Measurements from ENCODE around the gene SLC22A1.

SLC22A1 gene

DNA sequence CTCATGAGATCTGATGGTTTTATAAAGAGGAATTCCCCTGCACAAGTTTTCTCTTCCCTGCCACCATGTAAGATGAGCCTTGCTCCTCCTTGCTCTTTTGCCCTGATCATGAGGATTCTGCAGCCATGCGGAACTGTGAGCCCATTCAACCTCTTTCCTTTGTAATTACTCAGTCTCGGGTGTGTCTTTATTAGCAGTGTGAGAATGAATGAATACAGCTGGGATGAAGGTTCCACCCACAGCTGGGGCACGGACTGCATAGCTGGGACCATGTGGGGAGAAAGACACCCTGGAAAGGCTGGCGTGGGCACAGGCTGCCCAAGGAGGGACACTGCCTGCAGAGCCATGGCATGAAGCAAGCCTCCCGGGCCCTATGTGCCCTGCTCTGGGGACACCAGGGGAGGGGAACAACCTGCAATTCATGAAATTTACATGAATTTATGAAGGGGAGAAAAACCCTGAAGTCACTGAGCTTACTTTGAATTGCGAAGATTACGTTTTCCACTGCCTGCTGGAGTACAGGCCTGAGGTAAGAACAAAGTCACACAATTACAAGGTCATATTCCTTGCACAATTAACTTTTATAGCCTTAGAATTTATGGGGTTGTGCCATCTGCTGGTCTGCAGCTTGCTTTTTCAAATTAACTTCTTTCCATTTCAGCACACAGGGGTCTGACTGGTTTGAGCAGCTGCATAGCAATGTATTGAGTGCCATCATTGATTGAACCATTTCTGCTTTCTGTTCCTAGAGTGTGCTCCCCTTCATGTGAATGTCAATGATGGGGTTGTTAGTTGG lies 46.2 kb downstream of the SLC22A1 start:
- in situ Hi-C loops (cut with HindIII; ENCODE audit: low sequenced_read_pairs), result no loop called here

DNA sequence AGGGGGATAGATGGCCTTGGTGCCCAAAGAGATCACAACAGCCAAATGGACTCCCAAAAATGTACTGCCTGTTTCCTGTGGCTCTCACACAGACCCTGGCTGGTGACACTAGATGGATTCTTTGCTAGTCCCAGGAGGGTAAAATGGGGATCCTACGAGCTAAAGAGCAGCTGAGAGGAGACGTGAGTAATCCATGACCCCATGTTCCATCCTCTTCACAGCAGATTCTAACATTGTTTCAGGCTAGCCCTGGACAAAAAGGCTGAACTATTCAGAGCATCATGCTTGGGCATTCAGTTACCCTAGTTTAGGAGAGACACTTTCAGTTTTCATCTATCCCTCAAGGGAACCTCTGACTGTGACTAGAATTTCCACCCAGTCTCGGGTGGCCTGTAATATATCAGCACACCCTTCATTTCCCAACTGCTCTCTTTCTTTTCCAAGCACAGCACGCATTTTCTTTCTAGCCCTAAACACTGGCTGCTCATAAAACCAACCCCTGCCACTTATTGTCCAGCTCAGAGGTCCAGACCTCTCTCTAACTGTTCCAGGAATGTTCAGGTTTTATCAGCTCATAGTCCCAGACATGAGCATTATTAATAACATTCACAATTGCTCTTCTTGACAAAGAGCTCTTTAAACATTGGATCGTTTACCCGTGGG lies 48.5 kb downstream of the SLC22A1 start:
- in situ Hi-C loops (cut with HindIII; ENCODE audit: low sequenced_read_pairs), result no loop called here

DNA sequence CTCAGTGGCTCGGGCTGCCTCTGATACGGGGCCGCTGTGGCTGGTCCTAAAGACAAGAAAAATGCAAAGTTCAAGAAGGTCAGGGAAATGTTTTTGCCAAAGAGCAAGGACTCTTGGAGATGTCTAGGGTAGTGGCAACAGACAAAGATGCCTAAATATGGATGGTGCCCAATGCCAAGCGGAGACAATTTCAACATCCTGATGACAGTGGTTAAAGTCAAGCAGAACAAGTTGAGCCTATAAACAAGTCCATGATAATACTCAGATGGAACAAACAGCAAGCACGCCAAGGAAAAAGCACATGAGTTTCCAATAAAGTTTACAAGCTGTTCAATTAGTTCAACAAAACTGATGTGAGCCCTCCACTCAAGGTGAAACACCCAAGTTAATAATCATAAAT lies 51.1 kb downstream of the SLC22A1 start:
- in situ Hi-C loops (cut with HindIII; ENCODE audit: low sequenced_read_pairs), result no loop called here

DNA sequence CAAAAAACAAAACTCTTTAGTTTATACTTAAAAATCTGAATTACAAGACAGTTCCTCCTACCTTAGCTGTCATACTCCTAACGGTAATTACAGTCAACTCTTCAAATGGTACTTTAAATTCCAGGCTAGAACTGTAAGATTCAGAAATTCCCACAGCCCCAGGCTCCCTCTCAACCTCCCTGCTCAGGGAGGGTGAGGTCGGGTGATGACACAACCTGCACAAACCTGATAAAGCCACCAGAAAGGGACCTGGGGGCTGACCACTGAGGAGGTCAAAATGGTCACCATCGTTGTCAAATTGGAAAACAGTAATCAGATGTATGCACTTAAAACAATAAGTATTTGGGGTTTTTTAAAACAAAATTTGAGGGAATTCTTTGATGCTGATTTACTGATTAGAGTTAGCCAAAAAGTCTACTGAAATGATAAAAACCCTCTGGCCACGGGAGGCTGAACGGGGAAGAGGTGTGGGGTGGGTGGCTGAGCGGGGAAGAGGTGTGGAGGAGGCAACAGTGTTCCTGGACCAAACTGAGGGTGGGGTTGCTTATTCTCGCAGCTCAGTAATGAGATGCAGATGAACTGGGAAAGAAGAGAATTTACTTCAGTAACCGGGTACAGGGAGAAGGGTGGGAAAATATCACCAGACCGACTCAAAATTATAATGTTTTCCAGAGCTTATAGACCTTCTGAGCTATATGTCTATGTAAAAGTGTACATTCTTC lies 52.4 kb downstream of the SLC22A1 start:
- in situ Hi-C loops (cut with HindIII; ENCODE audit: low sequenced_read_pairs), result no loop called here

DNA sequence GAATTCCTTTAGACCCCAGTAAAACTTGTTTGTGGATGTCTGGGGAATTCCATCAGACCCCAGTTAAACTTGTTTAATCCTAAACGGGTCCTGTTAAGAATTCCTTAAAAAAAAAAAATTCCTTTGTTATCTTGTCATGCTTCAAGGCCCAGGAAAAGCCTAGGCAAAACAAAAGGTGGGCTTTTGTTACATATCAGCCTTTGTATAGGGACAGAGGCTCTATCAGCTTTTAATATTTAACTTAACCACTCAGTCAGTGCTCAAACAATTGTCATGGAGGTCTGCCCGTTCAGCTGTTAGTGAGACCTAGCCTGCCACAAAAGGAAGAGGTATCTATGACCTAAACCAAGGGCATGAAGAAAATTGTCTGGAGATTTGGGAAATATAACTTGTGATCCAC lies 53.1 kb downstream of the SLC22A1 start:
- in situ Hi-C loops (cut with HindIII; ENCODE audit: low sequenced_read_pairs), result no loop called here

DNA sequence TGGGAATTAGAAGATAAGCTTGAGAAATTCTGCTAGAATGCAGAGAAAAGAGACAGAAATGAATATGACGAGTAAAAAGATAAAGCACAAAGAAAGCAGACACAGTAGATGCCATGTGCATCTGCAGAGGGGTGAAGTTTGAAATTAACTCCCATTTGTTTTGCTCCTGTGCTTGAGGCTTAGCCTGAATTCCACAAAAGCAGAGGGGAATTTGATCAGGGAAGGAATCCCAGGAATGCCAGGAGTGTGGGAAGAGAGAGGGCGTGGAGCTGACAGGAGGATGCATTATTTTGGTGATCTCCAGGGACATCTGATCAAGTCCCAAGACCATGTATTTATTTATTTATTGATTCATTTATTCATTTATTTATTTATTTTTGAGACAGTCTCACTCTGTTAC lies 55.6 kb downstream of the SLC22A1 start:
- in situ Hi-C loops (cut with HindIII; ENCODE audit: low sequenced_read_pairs), result no loop called here

DNA sequence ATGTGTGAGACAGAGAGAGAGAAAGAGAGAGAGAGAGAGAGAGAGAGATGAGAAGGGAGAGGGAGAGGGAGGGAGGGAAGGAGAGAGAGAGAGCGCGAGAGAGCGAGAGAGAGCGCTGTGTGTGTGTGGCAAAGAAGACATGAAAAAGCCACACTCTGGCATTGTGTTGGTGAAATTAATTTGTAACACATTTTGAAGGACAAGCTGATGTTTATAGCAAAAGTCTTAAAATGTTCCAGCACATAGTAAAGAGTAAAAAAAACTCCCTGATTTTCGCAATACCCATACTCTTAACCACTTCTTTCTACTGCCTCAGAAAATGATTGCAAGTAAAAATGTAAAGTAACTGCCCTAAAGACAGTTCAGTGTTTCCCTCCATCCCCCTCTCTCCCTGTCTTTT lies 56.7 kb downstream of the SLC22A1 start:
- in situ Hi-C loops (cut with HindIII; ENCODE audit: low sequenced_read_pairs), result no loop called here

DNA sequence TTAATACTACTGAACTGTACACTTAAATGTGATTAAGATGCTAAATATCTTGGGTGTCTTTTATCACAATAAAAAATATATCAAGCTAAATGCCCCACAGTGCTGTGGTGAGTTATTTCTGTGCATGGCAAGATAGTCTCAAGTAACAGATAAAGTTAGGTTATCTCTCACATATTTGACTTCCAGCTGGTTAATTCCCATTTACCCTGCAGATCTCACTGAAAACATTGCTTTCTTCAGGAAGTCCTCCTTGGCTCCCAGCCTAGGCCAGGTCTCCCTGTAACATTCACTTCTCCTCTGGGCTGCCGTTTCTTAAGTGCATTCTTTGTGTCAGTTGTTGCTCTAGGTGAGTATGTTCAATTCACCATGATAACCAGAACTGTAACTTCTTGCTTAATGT lies 59.1 kb downstream of the SLC22A1 start:
- in situ Hi-C loops (cut with HindIII; ENCODE audit: low sequenced_read_pairs), result no loop called here

DNA sequence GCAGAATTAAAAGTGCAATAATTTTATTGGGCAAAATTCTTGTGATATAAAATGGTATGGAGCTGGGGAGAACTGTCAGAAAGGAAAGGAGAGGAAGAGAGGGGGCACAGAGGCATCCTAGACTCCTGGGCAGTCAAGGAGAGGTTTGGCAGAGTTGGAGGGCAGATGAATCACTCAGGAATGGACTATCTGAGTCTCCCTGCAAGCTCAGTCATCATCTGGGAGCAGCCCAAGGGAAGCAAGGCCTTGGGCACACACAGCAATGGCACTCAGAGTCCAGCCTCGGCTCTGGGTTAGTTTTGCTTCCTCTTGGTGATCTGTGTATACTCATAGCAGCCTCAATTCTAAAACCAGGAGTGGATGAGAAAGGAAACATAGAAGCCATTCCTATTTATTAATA lies 67.2 kb downstream of the SLC22A1 start:
- in situ Hi-C loops (cut with HindIII; ENCODE audit: low sequenced_read_pairs), result no loop called here

DNA sequence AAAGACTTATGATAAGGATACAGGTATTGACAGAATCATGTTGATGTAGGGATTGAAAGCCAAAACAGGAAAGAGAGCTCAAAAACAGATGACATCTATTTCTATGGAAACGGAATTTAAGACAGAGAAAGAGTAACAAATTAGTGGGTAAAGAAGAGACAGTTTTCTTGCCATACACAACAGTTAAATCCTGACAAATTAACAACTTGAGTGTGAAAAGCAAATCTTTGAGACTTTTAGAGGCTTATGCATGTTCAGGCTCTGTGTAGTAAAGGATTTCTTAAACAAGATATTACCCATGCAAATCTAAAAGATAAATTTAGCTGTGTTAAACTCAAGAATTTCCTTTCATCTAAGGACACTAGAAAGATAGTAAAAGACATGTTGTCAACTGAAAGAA lies 68.5 kb downstream of the SLC22A1 start:
- in situ Hi-C loops (cut with HindIII; ENCODE audit: low sequenced_read_pairs), result no loop called here

DNA sequence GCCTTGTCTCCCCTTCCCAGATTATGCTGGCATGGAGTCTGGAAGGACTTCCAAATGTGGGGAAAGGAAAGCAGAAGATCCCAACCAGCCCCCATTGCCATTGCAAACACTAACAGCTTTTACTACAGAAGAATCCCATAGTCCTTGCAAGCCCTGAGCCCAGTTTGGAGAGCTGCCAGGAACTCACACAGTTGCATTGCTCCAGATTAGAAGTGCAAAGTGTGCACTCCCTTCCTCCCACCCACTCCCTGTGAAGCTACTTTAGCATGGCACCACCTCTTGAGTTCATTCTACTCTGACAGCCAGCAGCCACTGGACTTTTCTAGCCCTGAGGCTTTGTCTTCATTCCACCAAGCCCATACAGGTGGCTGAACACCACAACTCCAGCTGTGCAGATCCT lies 69.4 kb downstream of the SLC22A1 start:
- in situ Hi-C loops (cut with HindIII; ENCODE audit: low sequenced_read_pairs), result no loop called here

DNA sequence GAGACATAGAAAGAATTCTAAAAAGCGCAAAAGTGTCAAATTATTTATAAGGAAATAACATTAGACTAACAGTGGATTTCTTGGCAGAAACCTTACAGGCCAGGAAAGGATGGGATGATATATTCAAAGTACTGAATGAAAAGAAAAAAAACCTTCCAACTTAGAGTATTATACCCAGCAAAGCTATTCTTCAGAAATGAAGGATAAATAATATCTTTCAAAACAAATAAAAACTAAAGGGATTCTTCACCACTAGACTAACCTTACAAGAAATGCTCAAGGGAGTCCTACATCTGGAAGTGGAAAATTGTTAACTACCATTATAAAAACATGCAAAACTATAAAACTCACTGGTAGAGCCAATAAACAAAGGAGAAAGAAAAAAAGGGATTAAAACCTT lies 71.2 kb downstream of the SLC22A1 start:
- in situ Hi-C loops (cut with HindIII; ENCODE audit: low sequenced_read_pairs), result no loop called here

DNA sequence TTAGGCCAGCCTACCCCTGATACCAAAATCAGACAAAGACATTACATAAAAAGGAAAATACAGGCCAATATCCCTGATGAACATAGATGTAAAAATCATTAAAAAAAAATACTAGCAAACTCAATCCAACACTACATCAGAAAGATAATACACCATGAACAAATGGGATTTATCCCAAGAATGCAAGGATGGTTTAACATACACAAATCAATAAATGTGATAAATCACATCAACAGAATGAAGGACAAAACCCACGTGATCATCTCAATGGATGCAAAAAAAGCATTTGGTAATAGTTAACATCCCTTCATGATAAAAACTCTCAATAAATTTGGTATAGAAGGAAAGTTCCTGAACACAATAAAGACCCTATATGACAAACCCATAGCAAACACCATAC lies 73.2 kb downstream of the SLC22A1 start:
- in situ Hi-C loops (cut with HindIII; ENCODE audit: low sequenced_read_pairs), result no loop called here

DNA sequence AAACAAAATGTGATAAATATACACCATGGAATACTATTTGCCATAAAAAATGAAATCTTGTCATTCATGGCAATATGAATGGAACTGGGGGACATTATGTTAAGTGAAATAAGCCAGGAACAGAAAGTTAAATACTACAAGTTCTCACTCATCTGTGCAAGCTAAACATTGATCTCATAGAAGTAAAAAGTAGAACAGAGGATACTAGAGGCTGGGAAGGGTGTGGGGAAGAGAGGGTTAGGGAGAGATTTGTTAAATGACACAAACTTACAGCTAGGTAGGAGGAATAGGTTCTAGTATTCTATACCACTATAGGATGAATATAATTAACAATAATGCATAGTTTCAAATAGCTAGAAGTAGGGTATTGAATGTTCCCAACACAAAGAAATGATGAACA lies 76.0 kb downstream of the SLC22A1 start:
- in situ Hi-C loops (cut with HindIII; ENCODE audit: low sequenced_read_pairs), result no loop called here

DNA sequence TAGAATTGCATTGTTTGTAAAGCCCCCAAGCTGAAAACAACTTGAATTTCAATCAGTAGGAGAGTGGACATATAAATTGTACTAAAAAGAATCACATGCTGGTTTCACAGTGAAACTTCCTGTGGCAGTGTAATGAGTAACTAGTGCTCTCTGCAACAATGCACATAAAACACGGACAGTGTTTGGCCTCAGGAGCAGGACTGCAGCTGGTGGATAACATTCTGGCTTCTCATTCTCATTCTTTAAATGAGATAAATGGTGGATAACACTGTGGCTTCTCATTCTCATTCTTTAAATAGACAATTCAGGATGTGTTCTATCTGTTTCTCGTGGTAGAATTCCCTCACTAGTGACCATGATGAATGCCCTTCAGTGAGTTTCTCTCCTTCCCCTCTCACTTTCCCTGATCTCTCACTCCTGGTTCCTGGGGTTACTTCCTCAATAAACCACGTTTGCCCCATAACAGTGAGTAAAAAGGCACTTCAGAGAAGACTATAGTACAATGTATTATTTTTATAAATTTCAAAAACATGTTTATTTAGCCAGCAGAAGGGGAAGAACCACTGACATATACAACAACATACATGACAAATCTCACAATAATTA lies 77.1 kb downstream of the SLC22A1 start:
- in situ Hi-C loops (cut with HindIII; ENCODE audit: low sequenced_read_pairs), result no loop called here

DNA sequence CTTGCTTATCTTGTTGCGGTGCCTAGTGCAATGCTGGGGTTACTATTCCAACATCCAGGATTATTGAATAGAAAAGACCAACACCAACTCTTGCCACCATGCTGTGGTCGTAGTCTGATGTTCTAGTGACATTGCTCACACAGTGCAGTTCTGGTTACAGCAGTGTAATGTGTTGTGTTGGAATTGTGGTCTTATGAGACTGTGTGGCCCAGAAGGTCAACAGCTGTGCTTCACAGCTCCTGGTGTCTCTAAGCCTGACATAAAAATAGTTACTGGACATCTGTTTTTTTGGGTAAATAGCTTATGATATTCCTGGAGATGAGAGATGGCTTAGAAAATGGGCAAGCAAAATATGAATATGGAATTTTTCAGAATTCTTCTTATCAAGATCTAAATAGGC lies 79.4 kb downstream of the SLC22A1 start:
- in situ Hi-C loops (cut with HindIII; ENCODE audit: low sequenced_read_pairs), result no loop called here

DNA sequence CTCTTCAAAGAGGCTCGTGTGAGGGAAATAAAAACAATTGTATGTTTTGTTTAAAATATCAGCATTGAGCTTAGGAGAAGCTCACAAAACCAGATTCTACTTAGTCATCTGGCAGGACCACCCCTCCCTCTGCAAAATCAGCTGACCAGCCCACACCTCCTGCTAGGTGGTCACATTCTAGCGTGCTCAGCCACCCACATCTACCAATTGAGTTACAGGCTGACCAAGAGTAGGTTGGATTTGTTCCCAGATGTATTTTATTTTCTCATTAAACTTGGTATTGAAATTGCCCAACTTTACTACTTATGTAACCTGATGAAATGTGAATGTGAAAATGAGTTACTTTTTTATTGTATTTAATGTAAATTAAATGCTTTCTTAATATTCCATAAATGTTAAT lies 80.8 kb downstream of the SLC22A1 start:
- in situ Hi-C loops (cut with HindIII; ENCODE audit: low sequenced_read_pairs), result no loop called here

DNA sequence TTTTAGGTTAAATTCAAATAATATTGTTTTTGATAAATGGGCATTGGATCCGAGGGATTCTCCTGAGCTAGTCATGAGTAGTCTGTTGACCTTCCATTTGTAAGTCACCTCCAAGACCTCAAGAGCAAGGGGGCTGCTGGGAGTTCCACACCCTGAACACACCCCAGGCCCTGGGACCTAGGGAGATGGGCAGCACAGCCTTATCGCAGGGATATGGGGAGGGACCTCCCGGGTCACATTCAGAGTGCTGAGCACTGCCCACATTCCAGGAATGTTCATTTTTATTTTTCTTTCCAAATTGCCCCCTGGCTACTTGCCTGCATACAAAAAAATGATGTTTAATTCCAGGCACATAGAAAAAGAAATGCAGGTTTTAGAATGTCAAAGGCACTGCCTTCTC lies 81.5 kb downstream of the SLC22A1 start:
- in situ Hi-C loops (cut with HindIII; ENCODE audit: low sequenced_read_pairs), result no loop called here

DNA sequence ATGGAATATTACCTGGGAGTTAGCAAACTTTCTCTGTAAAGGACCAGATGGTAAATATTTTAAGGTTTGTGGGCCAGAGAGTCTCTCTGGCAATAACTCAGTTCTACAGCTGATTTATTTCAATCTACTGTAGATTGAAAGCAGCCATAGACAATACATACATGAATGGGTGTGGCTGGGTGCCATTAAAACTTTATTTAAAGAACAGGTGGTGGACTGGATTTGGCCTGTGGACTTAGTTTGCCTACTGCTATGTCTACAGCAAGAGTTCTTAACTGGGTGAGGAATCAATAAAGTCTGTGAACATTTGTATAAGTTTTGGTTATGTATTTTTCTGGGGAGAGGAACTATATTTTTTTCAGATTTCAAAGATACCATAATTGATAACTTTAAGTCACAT lies 81.9 kb downstream of the SLC22A1 start:
- in situ Hi-C loops (cut with HindIII; ENCODE audit: low sequenced_read_pairs), result no loop called here

DNA sequence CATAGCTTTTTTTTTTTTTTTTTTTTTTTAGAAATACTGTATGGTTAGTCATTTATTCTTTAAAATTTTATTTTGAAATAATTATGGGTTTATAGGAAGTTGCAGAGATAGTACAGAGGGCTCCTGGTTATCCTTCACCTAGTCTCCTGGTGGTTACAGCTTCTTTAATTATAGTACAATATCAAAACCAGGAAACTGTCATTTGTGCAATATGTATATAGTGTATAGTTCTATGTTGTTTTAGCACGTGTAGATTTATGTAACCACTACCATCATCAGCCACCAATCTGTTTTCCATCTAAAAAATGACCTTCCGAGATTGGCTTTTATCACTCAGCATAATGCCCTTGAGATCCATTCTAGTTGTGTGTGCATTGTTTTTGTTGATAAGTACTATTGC lies 82.3 kb downstream of the SLC22A1 start:
- in situ Hi-C loops (cut with HindIII; ENCODE audit: low sequenced_read_pairs), result no loop called here

DNA sequence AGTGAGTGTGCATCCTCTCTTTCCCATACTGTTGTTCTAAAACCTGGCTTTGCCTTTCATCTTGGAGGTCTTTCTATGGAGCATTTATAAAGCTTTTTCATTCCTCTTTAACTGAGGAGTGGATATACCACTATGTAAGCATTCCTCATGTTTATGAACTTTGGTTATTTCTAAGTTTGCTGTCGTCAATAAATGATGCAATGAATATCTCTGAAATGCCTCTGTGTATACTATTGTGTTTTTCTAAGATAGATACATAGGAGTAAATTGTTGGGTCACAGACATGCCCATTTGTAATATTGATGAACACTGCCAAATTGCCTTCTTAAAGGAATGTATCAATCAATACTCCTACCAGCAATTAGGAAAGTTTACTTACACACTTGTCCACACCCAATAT lies 83.1 kb downstream of the SLC22A1 start:
- in situ Hi-C loops (cut with HindIII; ENCODE audit: low sequenced_read_pairs), result no loop called here

DNA sequence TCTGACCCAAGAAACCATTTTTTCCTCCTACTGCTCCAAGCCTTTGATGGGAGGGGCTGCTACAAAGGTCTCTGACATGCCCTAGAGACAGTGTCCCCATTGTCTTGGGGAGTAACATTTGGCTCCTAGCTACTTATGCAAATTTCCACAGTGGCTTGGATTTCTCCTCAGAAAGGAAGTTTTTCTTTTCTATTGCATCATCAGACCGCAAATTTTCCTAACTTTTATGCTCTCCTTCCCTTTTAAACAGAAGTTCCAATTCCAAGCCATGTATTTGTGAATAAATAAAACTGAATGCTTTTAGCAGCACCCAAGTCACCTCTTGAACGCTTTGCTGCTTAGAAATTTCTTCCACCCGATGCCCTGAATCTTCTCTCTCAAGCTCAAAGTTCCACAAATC lies 86.0 kb downstream of the SLC22A1 start:
- in situ Hi-C loops (cut with HindIII; ENCODE audit: low sequenced_read_pairs), result no loop called here
